ENCODE results near the gene CD72.
"Not testable (repeated sequence)": the region's sequence is repeated elsewhere in the genome, so short reads cannot be mapped to it uniquely, and the experiment has no call there.

Gene CD72

DNA sequence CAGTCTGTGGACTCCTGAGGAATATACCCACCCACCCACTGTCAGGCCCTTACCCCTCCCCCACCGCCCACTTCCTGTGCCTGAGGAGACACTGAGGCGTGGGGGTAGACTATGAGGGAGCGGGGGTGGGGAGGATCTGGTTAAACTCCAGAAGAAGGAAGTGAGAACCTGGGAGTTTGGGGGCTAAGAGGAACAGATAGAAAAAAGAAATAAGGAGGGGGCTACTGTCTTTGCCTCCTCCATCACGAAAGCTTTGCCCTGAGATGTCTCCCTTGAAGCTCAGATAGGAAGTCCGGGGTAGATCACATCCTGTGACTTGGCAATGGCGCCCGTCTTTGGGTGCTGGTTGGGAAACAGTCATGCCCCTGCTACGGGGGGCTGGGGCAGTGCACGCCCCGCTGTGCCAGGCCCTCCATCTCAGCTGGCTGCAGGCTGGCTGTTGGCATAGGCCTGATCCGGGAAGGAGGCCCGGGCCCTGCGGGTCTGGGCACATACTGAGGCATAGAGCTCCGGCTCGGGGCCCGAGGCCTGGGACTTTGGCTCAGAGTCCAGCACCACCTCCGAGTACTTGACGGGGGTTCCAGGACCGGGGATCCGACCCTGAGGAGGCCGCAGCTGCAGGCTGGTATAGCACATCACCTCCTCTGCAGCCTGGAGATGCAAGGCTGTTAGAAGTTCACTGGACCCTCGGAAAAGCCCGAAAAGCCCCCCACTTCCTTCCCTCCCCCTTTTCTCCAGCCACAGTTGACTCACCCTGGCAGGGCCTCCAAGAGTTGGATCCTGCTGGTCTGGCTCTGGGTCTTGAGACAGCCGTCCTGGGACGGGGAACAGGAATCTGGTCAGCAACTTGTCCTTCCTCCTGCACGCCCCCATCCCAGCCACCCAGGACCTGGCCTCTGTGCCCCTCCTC is 31.5 kb upstream of the CD72 start:
- peak; percentile 55 for DNase-seq (ENCODE audit: low spot score)

- DNase-seq (ENCODE audit: low spot score), result peak; percentile 91
These were observed 28.5 kb upstream of the CD72 start for GRCh38 chr9:35646533-35647265.

- DNase-seq (ENCODE audit: low spot score), result no peak
These were observed 27.9 kb upstream of the CD72 start for GRCh38 chr9:35646153-35646532.

DNA sequence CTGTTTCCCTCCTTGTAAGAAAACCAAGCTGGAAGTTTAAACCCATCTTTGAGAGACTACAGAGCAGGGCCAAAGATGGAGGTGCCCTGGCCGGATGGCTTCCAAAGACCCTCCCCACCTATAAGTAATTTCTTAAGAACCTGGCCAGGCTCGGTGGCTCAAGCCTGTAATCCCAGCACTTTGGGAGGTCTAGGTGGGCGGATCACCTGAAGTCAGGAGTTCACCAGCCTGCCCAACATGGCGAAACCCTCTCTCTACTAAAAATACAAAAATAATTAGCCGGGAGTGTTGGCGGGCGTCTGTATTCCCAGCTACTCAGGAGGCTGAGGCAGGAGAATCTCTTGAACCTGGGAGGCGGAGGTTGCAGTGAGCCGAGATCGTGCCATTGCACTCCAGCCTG is 27.5 kb upstream of the CD72 start:
- DNase-seq (ENCODE audit: low spot score), result not testable (repeated sequence)

- no peak for DNase-seq (ENCODE audit: low spot score)
These were observed 24.8 kb upstream of the CD72 start for GRCh38 chr9:35643046-35643445.

GRCh38 chr9:35641478-35641877 is 23.3 kb upstream of the CD72 start:
- DNase-seq (ENCODE audit: low spot score), result not testable (repeated sequence)

GRCh38 chr9:35640431-35640830 is 22.2 kb upstream of the CD72 start:
- DNase-seq (ENCODE audit: low spot score), result not testable (repeated sequence)

DNA sequence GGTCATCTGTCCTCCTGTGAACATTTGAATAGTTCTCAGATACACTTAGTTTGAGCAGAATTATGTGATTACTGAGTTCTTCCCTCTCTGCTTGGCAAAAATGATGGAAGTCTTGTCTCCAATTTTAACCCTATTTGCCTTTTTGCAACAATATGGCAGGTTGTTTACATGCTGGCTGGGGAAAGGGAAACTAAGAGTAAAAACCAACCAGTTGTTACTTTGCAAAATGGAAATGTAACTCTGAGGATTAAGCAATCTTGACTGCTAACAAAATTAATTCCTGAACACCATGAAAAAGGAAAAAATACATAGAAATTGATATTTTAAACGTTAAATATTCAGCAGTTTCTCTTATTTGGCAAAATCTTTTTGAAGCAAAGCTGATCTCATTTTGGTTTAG is 21.4 kb upstream of the CD72 start:
- DNase-seq (ENCODE audit: low spot score), result no peak

GRCh38 chr9:35639225-35639624 is 21.0 kb upstream of the CD72 start:
- not testable (repeated sequence) for DNase-seq (ENCODE audit: low spot score)

DNA sequence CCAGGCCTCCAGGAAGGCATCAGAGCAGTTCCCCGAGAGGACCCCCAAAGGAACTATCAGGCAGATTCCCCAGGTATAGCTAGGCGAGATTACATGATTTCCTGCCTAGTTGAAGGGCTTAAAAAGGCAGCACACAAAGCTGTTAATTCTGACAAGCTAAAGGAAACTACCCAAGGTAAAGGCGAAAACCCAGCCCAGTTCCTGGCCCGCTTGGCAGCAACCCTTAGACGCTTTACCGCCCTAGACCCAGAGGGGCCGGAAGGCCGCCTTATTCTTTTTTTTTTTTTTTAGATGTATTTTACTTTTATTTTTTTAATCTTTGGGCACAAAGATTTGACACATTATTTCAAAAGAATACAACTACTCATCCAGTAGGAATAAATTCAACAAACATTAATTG is 20.5 kb upstream of the CD72 start:
- DNase-seq (ENCODE audit: low spot score), result peak; percentile 45

DNA sequence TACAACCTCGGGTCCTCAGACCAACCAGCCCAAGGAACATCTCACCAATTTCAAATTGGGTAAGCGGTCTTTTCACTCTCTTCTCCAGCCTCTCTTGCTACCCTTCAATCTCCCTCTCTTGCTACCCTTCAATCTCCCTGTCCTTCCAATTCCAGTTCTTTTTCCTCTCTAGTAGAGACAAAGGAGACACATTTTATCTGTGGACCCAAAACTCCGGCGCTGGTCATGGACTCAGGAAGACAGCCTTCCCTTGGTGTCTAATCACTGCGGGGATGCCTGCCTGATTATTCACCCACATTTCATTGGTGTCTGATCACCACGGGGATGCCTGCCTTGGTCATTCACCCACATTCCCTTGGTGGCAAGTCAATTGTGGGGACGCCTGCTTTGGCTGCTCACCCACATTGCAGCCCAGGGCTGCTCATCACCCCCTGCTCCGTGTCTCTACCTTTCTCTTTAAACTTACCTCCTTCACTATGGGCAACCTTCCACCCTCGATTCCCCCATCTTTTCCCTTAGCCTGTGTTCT is 19.3 kb upstream of the CD72 start:
- not testable (repeated sequence) for DNase-seq (ENCODE audit: low spot score)

- DNase-seq (ENCODE audit: low spot score), result not testable (repeated sequence)
These were observed 18.6 kb upstream of the CD72 start for GRCh38 chr9:35636877-35637246.

DNA sequence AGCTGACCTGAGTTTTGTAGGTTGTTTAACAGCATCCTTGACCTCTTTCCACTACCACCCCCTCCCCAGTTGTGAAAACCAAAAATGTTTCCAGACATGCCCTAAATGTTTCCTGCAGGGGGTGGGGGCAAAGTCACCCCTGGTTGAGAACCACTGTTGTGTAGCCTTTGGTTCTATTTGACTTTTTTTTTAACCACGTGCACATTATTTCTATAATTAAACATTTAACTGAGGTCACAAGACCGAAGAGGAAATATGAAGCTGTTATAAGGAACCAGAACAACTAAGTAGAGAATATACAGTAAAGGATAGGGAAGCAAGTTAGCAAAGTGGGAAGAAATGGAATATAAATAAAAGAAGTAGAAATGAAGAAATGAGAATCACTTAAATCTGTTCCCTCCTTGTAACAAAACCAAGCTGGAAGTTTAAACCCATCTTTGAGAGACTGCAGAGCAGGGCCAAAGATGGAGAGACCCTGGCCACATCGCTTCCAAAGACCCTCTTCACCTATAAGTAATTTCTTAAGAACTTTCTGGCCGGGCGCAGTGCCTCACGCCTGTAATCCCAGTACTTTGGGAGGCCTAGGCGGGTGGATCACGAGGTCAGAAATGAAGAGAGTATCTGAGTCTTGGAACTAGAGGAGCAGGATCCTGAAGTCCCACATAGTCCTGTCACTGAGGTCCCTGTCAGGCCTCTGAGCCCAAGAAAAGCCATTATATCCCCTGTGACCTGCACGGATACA is 18.1 kb upstream of the CD72 start:
- no peak for DNase-seq (ENCODE audit: low spot score)

DNA sequence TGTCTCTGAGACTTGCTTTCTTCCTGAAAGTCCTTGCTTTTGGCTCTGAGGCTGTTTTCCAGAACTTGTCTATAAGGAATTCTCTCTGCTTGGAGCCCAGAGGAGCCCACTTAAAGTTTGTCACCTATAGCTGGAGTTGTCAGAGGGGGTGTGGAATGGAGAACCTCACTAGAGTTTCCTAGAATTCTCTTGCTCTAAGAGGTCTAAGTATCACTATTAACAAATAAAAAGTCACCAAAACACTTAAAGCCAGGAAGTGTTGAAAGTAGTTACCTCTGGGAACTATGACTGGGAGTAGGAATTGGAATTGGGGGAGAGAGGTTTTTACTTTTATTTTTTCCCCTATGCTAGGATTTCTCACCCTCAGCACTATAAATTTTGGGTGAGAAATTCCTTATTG is 17.5 kb upstream of the CD72 start:
- DNase-seq (ENCODE audit: low spot score), result no peak

DNA sequence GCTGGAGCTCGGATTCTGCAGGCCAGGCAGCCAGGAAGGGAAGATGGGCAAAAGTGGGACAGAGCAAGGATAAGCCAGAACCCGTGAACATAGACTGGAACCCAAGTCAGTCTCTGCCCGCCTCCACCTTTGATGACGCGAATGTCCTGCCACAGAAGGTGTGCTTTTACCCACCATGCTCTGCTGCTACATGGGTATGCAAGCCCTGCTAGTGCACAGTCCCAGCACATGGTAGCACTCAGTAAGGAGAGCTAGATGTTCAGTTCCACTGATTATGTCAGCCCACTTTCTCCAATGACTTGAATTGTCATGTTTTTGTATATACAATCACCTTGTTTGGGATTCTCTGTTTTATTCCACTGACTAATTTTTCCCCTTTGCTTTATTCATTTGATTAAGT is 11.4 kb upstream of the CD72 start:
- DNase-seq (ENCODE audit: low spot score), result no peak

DNA sequence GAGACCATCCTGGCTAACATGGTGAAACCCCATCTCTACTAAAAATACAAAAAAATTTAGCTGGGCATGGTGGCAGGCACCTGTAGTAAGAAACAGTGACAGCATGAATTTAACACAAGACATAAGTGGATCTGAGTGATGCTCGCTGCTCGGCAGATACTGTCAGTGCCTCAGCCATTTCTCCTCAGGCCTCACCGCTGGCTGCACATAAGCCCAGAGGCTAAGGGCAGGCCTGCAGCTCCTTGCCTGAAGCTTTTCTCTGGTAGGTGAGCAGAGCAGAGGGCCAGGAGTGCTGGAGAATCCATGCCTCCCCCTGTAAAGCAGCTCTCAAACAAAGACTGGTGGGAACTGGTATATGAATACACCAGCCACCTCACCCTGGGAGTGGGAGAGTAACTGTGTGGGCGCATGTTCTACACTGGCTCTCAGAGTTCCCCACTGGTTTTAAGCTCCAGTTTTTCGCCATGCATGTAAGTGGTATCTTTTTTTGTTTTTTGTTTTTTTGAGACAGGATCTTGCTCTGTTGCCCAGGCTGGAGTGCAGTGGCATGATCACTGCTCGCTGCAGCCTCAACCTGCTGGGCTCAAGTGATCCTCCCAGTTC is 10.3 kb upstream of the CD72 start:
- no peak for DNase-seq (ENCODE audit: low spot score)

DNA sequence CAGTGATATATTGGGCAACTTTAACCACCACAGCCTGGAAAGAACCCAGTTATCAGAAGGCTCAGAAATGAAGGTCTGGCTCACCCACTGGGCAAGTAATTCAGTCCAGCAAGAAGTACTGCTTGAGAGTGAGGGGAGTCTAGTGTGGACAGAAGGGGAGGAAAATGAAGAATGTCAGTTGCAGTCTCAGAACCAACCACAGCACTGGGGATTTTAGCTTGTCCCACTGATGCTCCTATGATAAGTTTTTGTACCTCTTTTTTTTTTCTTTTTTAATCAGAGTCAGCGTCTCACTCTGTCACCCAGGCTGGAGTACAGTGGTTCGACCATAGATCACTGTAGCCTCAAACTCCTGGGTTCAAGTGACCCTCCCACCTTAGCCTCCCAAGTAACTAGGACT is 9.4 kb upstream of the CD72 start:
- no peak for DNase-seq (ENCODE audit: low spot score)

DNA sequence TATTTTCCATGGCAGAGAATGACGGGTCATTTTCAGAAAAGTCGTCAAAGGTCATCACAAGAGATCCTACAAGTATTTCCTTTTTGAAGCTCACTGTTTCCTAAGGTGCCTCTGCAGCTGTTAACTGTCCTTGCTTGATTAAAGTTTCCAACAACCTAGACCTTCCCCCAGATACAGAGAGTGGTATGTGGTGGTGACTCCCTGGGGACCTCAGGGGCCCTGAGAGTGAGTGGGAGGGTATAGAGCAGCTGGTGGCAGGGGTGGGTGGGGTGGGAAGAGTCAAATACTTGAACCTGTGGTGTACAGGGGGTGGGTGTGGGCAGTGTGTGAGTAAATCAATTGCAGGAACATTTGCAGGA is 1.6 kb upstream of the CD72 start:
- DNase-seq (ENCODE audit: low spot score), result no peak

DNA sequence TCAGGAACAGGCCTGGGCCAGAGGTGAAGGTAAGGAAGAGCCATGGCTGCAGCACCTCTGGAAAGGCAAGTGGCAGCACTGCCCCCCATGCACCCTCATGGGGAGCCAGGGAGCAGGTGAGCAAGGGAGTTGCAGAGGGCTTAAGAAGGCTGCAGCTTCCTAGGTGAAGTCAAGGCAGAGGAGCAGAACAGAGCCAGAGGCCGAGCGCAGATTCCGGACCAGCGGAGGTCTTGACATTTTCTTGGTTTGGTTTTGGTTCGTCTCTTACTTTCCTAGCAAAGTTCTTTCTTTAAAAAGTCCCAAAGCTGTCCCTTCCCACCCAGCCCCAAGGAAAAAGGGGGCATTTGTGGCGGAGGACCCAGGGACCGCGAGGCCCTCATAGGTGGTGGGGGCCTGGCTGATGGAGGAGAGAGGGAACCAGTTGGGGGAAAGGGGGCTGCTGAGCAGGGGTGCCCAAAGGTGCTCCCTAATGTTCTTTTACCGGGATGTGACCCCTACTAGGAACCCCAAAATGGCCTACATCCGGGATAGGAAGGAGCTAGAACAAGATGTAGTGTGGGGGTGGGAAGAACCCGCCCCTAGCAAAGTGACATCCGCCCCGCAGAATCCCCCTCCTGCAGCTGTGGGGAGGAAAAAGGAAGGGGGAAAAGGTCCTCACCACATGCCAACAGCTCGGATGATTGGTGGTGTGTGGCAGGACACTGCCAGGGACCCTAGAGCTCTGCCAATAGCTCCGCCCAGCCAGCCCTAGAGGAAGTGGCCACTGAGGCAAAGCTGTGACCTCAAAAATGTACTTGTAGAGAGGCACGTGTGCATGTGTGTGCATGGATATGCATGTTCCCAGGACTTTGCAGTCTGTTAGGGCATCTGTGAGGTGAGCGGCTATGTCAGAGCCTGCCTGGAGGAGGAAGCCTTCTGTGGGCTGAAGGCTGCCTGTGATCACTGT is 914 bp upstream of the CD72 start:
- DNase-seq (ENCODE audit: low spot score), result peak; percentile 35

DNA sequence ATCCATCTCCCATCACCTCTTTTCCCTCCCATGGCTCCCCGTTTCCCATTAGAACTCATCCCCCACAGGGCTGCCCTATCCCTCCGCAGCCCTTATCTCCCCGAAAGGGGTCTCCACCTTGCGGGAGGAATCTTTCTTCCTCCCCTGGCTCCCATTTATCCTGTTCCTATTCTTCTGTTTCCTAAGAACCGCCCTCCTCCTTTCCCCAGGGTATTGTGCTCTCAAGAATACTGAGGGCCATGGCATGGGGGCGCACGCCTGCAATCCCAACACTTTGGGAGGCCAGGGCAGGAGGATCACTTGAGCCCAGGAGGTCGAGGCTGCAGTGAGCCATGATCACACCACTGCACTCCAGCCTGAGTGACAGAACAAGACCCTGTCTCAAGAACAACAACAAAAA is 665 bp downstream of the CD72 start:
- no peak for DNase-seq (ENCODE audit: low spot score)

Measured in CD4-positive, alpha-beta T cell treated with Interleukin-2 at 100 ng/mL for 4 hours (primary cell).